Measurements from ENCODE around the gene EBF4.

GRCh38 chr20:2757001-2757400, 64.4 kb downstream of the EBF4 start:
- TF ChIP-seq GATA3 (IDR thresholded peaks at IDR 0.05; ENCODE audit: low read depth, low read length) (no peak), GATA2 (IDR thresholded peaks at IDR 0.05; ENCODE audit: low read depth, low read length) (no peak)

Measured in SH-SY5Y (cell line).